Measurements from ENCODE around the gene COASY. TPM values are rescaled to one million over a fixed set of nuclear protein-coding genes. Genes with fewer than 3 reads are reported as not detected.

COASY gene
- total RNA-seq, 1 donor from 2014 or later, result 10.9 TPM

DNA sequence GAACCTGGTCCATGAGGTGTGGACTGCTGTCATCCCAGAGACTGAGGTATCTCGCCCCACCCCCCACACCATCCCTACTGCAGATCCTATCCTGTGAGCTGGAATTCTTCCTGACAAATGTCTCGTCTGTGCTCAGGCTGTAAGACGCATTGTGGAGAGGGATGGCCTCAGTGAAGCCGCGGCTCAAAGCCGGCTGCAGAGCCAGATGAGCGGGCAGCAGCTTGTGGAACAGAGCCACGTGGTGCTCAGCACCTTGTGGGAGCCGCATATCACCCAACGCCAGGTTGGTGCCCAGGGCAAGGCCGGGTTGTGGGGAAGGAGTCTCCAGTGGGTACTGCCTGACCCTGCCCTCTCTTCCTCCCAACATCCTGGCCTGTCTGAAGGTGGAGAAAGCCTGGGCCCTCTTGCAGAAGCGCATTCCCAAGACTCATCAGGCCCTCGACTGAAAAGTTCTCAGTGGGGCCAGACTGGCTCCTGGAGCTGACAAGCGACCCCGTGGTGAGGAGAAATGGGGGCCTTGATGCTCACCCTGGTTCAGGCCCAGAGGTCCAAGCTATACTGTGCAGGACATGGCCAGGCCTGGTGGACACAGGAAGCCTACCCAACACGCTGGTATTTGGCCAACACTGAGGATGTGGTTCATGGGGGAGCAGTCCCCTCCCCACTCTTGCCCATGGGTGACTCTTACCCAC is 3.7 kb downstream of the COASY start:
- Histone ChIP-seq H3K4me1 (peaks cover 5 to 37% of the 10 kb centered on the region in 2 donors), H3K27me3 (no peaks in the 10 kb centered on the region), H3K9me3 (no peaks in the 10 kb centered on the region), H3K4me3 (no peak overlapping the region), H3K27ac (peak overlapping the region; percentile 89 to 97), H3K36me3 (peaks cover 29 to 42% of the 10 kb centered on the region in 2 donors)
- intact Hi-C loops (cut with DNase I), result loop anchor here (1.0 kb wide), 1 partner anchor 29 kb away; the partner anchor contains the start of gene NAGLU
- no peak for DNase-seq (ENCODE audit: low spot score in 2 of 2)
- TF ChIP-seq, protein P1, sequence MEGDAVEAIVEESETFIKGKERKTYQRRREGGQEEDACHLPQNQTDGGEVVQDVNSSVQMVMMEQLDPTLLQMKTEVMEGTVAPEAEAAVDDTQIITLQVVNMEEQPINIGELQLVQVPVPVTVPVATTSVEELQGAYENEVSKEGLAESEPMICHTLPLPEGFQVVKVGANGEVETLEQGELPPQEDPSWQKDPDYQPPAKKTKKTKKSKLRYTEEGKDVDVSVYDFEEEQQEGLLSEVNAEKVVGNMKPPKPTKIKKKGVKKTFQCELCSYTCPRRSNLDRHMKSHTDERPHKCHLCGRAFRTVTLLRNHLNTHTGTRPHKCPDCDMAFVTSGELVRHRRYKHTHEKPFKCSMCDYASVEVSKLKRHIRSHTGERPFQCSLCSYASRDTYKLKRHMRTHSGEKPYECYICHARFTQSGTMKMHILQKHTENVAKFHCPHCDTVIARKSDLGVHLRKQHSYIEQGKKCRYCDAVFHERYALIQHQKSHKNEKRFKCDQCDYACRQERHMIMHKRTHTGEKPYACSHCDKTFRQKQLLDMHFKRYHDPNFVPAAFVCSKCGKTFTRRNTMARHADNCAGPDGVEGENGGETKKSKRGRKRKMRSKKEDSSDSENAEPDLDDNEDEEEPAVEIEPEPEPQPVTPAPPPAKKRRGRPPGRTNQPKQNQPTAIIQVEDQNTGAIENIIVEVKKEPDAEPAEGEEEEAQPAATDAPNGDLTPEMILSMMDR (IDR thresholded peaks at IDR 0.05), result no peak

DNA sequence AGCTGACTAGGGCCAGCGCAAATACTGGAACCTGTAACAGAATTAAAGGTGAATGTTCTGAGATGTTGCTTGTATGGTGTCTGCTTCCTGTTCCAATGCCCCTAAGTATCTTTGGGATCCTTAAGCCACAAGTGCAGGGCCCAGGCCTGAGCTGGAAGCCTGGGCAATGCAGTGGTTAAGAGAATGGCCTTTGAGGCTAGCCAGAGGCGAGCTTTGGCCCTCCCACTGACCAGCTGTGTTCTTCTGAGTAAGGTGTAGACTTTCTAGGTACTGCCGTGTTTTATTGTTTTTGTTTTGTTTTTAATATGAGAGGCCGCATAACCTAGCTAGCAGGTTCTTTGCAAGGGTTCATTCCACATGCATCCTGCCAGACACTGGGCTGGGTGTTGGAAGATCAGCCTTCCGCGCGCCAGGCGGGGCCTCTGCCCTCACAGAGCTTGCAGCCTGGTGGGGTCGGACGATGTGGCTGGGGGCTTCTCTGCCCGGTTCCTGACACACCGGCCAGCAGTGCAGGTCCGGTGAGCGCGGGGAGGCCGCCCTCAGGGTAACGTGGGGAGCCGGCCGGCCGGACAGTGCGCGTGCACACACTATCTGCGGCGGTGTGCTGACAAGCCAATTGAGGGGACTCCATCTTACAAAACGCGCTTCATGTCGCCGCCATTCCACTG is 4.4 kb downstream of the COASY start:
- Histone ChIP-seq H3K27me3 (no peaks in the 10 kb centered on the region), H3K9me3 (no peaks in the 10 kb centered on the region), H3K4me3 (peak overlapping the region; percentile 70 to 82), H3K4me1 (peaks cover 5 to 34% of the 10 kb centered on the region in 2 donors), H3K36me3 (peaks cover 32 to 49% of the 10 kb centered on the region in 2 donors), H3K27ac (peak overlapping the region; percentile 89 to 97)
- no peak for DNase-seq (ENCODE audit: low spot score in 2 of 2)
- TF ChIP-seq, protein P1 (IDR thresholded peaks at IDR 0.05), result no peak
- intact Hi-C loops (cut with DNase I), result loop anchor here (1.0 kb wide), 1 partner anchor 30 kb away; the partner anchor contains the start of gene NAGLU

DNA sequence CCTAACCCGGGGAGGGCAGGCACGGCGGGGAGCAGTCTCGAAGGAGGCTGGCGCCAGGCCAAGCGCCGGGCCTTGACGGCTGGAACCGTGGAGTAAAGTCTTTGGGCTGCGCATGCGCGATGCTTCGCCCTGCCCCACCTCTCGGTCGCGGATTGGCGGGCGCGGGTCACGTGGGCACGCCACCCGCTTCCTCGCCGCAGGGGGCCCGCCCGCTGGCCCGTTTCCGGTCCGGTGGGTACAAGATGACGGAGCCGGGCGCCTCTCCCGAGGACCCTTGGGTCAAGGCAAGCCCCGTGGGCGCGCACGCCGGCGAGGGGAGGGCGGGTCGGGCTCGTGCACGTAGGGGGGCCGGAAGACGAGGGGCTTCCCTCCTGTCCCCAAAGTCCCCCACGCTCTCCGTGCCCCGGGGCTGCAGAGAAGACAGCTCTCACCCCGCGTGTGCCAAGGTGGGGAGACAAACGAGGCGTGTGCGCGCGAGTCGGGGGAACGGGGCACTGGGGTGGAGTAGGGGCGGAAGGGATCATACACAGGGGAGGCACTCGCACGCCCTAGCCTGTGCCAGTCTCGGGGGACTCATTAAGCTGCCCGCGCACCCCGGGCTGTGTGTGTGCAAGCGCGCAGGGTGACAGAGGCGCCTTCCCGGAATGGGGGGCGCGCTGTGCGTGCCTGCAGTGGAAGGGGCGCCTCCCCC is 5.1 kb downstream of the COASY start, which contains the start of gene MLX:
Gene MLX (plus strand): TSS at position 218 of the 691 bp plus-strand sequence. CDS start 25 bp downstream, at position 243.
- H3K36me3 ChIP-seq, result peaks cover 39 to 56% of the 10 kb centered on the region in 2 donors
- peak within 1 kb of the TSS; percentile 89 to 97 for H3K27ac ChIP-seq
- peak within 1 kb of the TSS; percentile 70 to 82 for H3K4me3 ChIP-seq
- TF ChIP-seq, protein P1 (IDR thresholded peaks at IDR 0.05), result no peak
- no peaks in the 10 kb centered on the region for H3K9me3 ChIP-seq
- H3K4me1 ChIP-seq, result peaks cover 5 to 31% of the 10 kb centered on the region in 2 donors
- peak; percentile 71 to 97 for DNase-seq (ENCODE audit: low spot score in 2 of 2)
- intact Hi-C loops (cut with DNase I), result loop anchor here (1.0 kb wide), 1 partner anchor 31 kb away; the partner anchor contains the start of gene NAGLU
- H3K27me3 ChIP-seq, result no peaks in the 10 kb centered on the region

DNA sequence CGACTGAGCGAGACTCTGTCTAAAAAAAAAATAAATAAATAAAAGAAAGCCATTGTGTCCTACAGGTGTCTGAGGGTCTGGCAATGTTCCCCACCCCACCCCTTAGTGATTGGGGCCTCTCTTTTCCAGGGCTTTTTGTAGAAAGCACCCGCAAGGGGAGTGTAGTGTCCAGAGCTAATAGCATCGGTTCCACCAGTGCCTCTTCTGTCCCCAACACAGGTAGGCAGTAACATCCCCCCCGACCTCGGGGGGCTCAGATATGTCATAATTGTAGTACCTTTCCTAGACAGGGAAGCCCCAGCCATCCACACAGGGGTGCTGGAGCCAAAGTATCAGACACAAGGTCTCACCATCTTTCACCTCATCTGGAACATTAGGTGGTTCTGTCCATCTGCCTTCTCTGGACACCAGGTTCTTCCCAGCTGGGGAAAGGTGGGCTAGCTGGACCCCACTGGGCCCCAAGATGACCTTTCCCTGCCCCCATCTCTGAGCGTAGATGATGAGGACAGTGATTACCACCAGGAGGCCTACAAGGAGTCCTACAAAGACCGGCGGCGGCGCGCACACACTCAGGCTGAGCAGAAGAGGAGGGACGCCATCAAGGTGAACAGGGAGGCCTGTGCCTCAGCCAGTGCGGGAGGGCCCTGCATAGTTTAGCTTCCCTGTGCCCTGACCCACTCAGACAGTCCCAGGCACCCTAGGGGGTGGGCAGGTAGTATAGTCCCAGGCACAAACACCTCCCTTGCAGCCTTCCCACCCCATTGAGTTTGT is 6.6 kb downstream of the COASY start:
- H3K9me3 ChIP-seq, result no peaks in the 10 kb centered on the region
- no peak for DNase-seq (ENCODE audit: low spot score in 2 of 2)
- TF ChIP-seq, protein P1 (IDR thresholded peaks at IDR 0.05), result no peak
- H3K4me1 ChIP-seq, result peaks cover 0 to 24% of the 10 kb centered on the region in 2 donors
- H3K36me3 ChIP-seq, result peaks cover 54 to 71% of the 10 kb centered on the region in 2 donors
- intact Hi-C loops (cut with DNase I), result no loop called here
- no peak overlapping the region for H3K4me3 ChIP-seq
- no peaks in the 10 kb centered on the region for H3K27me3 ChIP-seq
- peak overlapping the region; percentile 5 to 89 for H3K27ac ChIP-seq

Data from ascending aorta (tissue), 2 donors.